Chondrocyte (in vitro differentiated cells): Measurements from ENCODE around the gene AP1B1. TPM values are rescaled to one million over a fixed set of nuclear protein-coding genes. Genes with fewer than 3 reads are reported as not detected.

Experiments used
- DNase-seq: peaks from one replicate; pipeline ENCODE4 v3.0.0; 2021; ENCODE audit warnings: mixed read lengths, low spot score
- H3K27ac Mint-ChIP-seq: one replicate; pipeline ENCODE4 v1.8.0; 2021; ENCODE audit warnings: mild to moderate bottlenecking, moderate library complexity, mixed read lengths; ENCODE audit not compliant: unreplicated experiment
- H3K27me3 Mint-ChIP-seq: 2 replicates; pipeline ENCODE4 v1.8.0; 2021; ENCODE audit warnings: low read depth, mixed read lengths
- H3K36me3 Mint-ChIP-seq: 2 replicates; pipeline ENCODE4 v1.8.0; 2021; ENCODE audit warnings: low read depth, mixed read lengths
- H3K4me1 Mint-ChIP-seq: 2 replicates; pipeline ENCODE4 v1.8.0; 2021; ENCODE audit warnings: low read depth, mild to moderate bottlenecking, mixed read lengths
- H3K4me3 Mint-ChIP-seq: one replicate; pipeline ENCODE4 v1.8.0; 2021; ENCODE audit warnings: mild to moderate bottlenecking, moderate library complexity, mixed read lengths; ENCODE audit not compliant: unreplicated experiment
- H3K9me3 Mint-ChIP-seq: 2 replicates; pipeline ENCODE4 v1.8.0; 2021; ENCODE audit warnings: low read depth, mixed read lengths
- CTCF ChIP-seq: fragments of 200-600 bp; sonication (generic); IDR thresholded peaks from 2 replicates; pipeline ENCODE4 v1.5.0; 2021; ENCODE audit warnings: antibody characterized with exemption, mild to moderate bottlenecking, moderate library complexity
- total RNA-seq: library from RNA; stranded (reverse); gene quantifications from 3 replicates; pipeline ENCODE4 v1.2.1, GENCODE V29; 2021

Gene AP1B1
- total RNA-seq, 1 donor from 2014 or later = 42.0 TPM

- Mint-ChIP-seq H3K27ac (peak overlapping the region; percentile 54), H3K4me1 (peaks cover 5% of the 10 kb centered on the region), H3K27me3 (no peaks in the 10 kb centered on the region), H3K4me3 (no peak overlapping the region), H3K9me3 (no peaks in the 10 kb centered on the region), H3K36me3 (peaks cover 38% of the 10 kb centered on the region)
- TF ChIP-seq CTCF = no peak
- DNase-seq = no peak
Observed at GRCh38 chr22:29300467-29300806, 87.9 kb downstream of the AP1B1 start.

DNA sequence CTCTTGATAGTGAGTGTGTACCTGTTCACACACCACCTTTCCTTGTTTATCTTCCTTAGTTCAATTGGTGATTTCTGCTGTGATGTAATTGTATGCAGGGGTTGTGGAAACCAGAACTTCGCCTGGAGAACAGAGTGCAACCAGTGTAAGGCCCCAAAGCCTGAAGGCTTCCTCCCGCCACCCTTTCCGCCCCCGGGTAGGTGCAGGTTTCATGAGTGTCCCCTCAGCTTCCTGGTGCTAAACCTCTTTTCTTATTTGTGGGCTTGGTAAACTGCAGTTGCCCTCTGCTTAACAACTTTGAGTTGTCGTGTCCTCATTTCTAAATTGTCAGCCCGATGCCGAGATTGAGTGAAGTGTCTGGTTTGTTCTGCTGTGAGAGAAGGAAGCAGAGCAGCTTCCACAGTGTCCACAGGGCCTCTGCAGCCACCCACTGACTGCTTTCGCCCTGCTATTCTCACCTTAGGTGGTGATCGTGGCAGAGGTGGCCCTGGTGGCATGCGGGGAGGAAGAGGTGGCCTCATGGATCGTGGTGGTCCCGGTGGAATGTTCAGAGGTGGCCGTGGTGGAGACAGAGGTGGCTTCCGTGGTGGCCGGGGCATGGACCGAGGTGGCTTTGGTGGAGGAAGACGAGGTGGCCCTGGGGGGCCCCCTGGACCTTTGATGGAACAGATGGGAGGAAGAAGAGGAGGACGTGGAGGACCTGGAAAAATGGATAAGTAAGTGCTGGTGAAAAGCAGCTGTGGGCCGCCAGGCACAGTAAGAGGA is 89.1 kb downstream of the AP1B1 start:
- Mint-ChIP-seq H3K4me1 (peaks cover 5% of the 10 kb centered on the region), H3K27me3 (no peaks in the 10 kb centered on the region), H3K27ac (peak overlapping the region; percentile 32), H3K9me3 (no peaks in the 10 kb centered on the region), H3K4me3 (no peak overlapping the region), H3K36me3 (peaks cover 38% of the 10 kb centered on the region)
- no peak for TF ChIP-seq CTCF
- no peak for DNase-seq

DNA sequence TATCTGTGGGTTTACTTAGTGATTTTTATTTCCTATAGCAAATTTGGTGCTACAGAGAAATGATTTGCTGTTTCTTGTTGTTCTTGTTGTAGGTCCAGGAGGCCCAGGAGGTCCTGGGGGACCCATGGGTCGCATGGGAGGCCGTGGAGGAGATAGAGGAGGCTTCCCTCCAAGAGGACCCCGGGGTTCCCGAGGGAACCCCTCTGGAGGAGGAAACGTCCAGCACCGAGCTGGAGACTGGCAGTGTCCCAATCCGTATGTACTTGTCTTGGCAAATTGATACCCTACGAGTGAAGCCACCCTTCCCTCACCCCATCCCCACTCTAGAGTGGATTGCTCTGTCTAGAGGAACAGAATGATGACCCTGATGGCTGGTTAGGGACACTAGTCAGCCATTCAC is 89.7 kb downstream of the AP1B1 start:
- Mint-ChIP-seq H3K4me1 (peaks cover 5% of the 10 kb centered on the region), H3K27me3 (no peaks in the 10 kb centered on the region), H3K36me3 (peaks cover 41% of the 10 kb centered on the region), H3K4me3 (no peak overlapping the region), H3K9me3 (no peaks in the 10 kb centered on the region), H3K27ac (no peak overlapping the region)
- TF ChIP-seq CTCF = no peak
- DNase-seq = no peak

DNA sequence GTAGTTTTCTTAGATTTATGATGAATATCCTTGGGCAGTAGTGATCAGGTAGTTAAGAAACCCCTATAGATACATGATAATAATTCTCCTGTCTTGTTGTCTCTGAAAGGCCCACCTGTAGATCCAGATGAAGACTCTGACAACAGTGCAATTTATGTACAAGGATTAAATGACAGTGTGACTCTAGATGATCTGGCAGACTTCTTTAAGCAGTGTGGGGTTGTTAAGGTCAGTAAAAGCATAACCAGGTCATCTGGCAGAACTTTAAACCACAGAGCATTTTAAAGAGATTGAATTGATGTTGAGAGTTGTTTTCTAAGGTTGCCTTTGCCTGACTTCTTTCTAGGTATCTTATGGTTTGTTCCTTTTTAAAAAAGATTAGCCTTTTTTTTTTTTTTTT is 96.0 kb downstream of the AP1B1 start:
- H3K27me3 Mint-ChIP-seq = no peaks in the 10 kb centered on the region
- peaks cover 45% of the 10 kb centered on the region for H3K36me3 Mint-ChIP-seq
- no peak for DNase-seq
- no peak overlapping the region for H3K4me3 Mint-ChIP-seq
- H3K4me1 Mint-ChIP-seq = no peaks in the 10 kb centered on the region
- no peaks in the 10 kb centered on the region for H3K9me3 Mint-ChIP-seq
- H3K27ac Mint-ChIP-seq = no peak overlapping the region
- TF ChIP-seq CTCF = no peak

GRCh38 chr22:29291215-29291614 is 97.2 kb downstream of the AP1B1 start:
- Mint-ChIP-seq H3K27me3 (no peaks in the 10 kb centered on the region), H3K27ac (no peak overlapping the region), H3K4me3 (no peak overlapping the region), H3K9me3 (no peaks in the 10 kb centered on the region), H3K4me1 (no peaks in the 10 kb centered on the region), H3K36me3 (peaks cover 47% of the 10 kb centered on the region)
- DNase-seq = no peak
- no peak for TF ChIP-seq CTCF
